Measurements from ENCODE around the gene DENND4C. TPM values are rescaled to one million over a fixed set of nuclear protein-coding genes. Genes with fewer than 3 reads are reported as not detected.

Gene DENND4C
- total RNA-seq, 6 experiments from 2014 or later: 16.5 to 20.6 (median 19.3) TPM

- no peak overlapping the region for H3K4me3 Mint-ChIP-seq
- H3K36me3 Mint-ChIP-seq (ENCODE audit: low read depth): peaks cover 39% of the 10 kb centered on the region
- H3K27me3 Mint-ChIP-seq (ENCODE audit: insufficient read depth): no peaks in the 10 kb centered on the region; the same call in none of the 2 replicates
- peaks cover 35% of the 10 kb centered on the region for H3K4me1 Mint-ChIP-seq (ENCODE audit: low read depth)
- DNase-seq: no peak
- TF ChIP-seq, protein P1, sequence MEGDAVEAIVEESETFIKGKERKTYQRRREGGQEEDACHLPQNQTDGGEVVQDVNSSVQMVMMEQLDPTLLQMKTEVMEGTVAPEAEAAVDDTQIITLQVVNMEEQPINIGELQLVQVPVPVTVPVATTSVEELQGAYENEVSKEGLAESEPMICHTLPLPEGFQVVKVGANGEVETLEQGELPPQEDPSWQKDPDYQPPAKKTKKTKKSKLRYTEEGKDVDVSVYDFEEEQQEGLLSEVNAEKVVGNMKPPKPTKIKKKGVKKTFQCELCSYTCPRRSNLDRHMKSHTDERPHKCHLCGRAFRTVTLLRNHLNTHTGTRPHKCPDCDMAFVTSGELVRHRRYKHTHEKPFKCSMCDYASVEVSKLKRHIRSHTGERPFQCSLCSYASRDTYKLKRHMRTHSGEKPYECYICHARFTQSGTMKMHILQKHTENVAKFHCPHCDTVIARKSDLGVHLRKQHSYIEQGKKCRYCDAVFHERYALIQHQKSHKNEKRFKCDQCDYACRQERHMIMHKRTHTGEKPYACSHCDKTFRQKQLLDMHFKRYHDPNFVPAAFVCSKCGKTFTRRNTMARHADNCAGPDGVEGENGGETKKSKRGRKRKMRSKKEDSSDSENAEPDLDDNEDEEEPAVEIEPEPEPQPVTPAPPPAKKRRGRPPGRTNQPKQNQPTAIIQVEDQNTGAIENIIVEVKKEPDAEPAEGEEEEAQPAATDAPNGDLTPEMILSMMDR (IDR thresholded peaks at IDR 0.05): no peak
- no peak overlapping the region for H3K27ac Mint-ChIP-seq
- H3K9me3 Mint-ChIP-seq: no peaks in the 10 kb centered on the region
Measured at GRCh38 chr9:19371942-19372341, 141.4 kb downstream of the DENND4C start.

GRCh38 chr9:19372567-19372966, 142.1 kb downstream of the DENND4C start:
- H3K27me3 Mint-ChIP-seq (ENCODE audit: insufficient read depth): no peaks in the 10 kb centered on the region; the same call in none of the 2 replicates
- DNase-seq: no peak
- H3K36me3 Mint-ChIP-seq (ENCODE audit: low read depth): peaks cover 39% of the 10 kb centered on the region
- H3K4me1 Mint-ChIP-seq (ENCODE audit: low read depth): peaks cover 41% of the 10 kb centered on the region
- H3K27ac Mint-ChIP-seq: no peak overlapping the region
- TF ChIP-seq, protein P1 (IDR thresholded peaks at IDR 0.05): no peak
- no peaks in the 10 kb centered on the region for H3K9me3 Mint-ChIP-seq
- no peak overlapping the region for H3K4me3 Mint-ChIP-seq

GRCh38 chr9:19373527-19373926, 143.0 kb downstream of the DENND4C start:
- Mint-ChIP-seq H3K4me3 (no peak overlapping the region), H3K4me1 (ENCODE audit: low read depth) (peaks cover 51% of the 10 kb centered on the region), H3K9me3 (no peaks in the 10 kb centered on the region), H3K36me3 (ENCODE audit: low read depth) (peaks cover 44% of the 10 kb centered on the region), H3K27ac (peak overlapping the region; percentile 49), H3K27me3 (ENCODE audit: insufficient read depth) (no peaks in the 10 kb centered on the region; the same call in none of the 2 replicates)
- no peak for DNase-seq
- TF ChIP-seq, protein P1 (IDR thresholded peaks at IDR 0.05): no peak

DNA sequence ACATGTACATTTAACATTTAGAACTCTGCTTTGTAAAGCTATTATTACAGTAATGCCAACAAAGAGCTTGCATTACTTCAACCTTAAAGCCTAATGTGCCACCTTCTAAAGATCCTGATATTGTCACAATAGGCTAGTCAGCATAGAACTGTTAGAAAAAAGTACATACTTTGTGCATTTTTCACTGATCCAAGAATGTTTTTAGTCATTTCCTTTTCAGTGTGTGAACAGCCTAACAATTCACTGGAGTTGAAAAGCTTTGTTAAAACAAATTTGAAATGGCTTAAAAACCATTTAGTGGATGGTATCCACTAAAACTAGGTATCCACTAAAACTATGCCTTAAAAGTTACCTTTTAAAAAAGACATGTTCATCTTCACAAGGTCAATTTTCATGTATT, 145.0 kb downstream of the DENND4C start:
- peak; percentile 46 for DNase-seq

DNA sequence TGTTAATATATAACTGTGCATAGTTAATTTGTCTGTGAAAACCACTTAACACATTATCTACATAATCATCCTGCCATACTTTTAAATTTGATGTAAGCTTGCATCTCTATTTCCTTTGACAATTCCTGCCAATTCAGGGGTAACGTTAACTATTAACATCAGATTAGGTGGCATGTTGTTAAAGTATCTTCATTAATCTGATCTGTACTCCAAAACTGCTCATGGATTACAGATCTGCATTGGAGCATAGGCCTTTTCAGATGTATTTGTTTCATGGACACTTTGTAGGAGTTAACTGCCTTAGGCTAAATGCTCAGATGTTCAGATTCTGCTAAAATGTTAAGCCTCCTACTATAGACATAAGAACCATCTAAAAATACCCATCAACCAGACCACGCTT, 146.4 kb downstream of the DENND4C start:
- H3K9me3 Mint-ChIP-seq: peaks cover 8% of the 10 kb centered on the region
- H3K4me3 Mint-ChIP-seq: peak overlapping the region; percentile 99
- peak overlapping the region; percentile 99 for H3K27ac Mint-ChIP-seq
- peaks cover 74% of the 10 kb centered on the region for H3K4me1 Mint-ChIP-seq (ENCODE audit: low read depth)
- H3K36me3 Mint-ChIP-seq (ENCODE audit: low read depth): peaks cover 72% of the 10 kb centered on the region
- H3K27me3 Mint-ChIP-seq (ENCODE audit: insufficient read depth): peaks cover 3% of the 10 kb centered on the region
- TF ChIP-seq, protein P1 (IDR thresholded peaks at IDR 0.05): no peak
- no peak for DNase-seq

More for the DNA sequence above, 145.0 kb downstream of the DENND4C start:
- TF ChIP-seq, protein P1 (IDR thresholded peaks at IDR 0.05): no peak
- Mint-ChIP-seq H3K9me3 (peaks cover 8% of the 10 kb centered on the region), H3K4me1 (ENCODE audit: low read depth) (peaks cover 60% of the 10 kb centered on the region), H3K4me3 (peak overlapping the region; percentile 99), H3K27me3 (ENCODE audit: insufficient read depth) (peaks cover 3% of the 10 kb centered on the region), H3K36me3 (ENCODE audit: low read depth) (peaks cover 64% of the 10 kb centered on the region), H3K27ac (peak overlapping the region; percentile 99)

GRCh38 chr9:19378164-19378563, 147.7 kb downstream of the DENND4C start:
- Mint-ChIP-seq H3K4me1 (ENCODE audit: low read depth) (peaks cover 76% of the 10 kb centered on the region), H3K27ac (peak overlapping the region; percentile 99), H3K36me3 (ENCODE audit: low read depth) (peaks cover 72% of the 10 kb centered on the region), H3K9me3 (peaks cover 8% of the 10 kb centered on the region), H3K4me3 (peak overlapping the region; percentile 99), H3K27me3 (ENCODE audit: insufficient read depth) (peaks cover 3% of the 10 kb centered on the region)
- TF ChIP-seq, protein P1 (IDR thresholded peaks at IDR 0.05): no peak
- DNase-seq: no peak

Measured in HFFc6 (cell line).